HG02852 (cell line): ENCODE measurements around the gene EAPP.
"Not testable (repeated sequence)": the region's sequence is repeated elsewhere in the genome, so short reads cannot be mapped to it uniquely, and the experiment has no call there.

Experiments used
- ATAC-seq: cut with Tn5 transposase; IDR thresholded peaks from one replicate; pipeline ENCODE4 v1.9.1; 2021; ENCODE audit warnings: mild to moderate bottlenecking, moderate library complexity; ENCODE audit not compliant: unreplicated experiment

The EAPP gene

GRCh38 chr14:34488528-34488927 lies 51.0 kb downstream of the EAPP start:
- ATAC-seq = no peak

DNA sequence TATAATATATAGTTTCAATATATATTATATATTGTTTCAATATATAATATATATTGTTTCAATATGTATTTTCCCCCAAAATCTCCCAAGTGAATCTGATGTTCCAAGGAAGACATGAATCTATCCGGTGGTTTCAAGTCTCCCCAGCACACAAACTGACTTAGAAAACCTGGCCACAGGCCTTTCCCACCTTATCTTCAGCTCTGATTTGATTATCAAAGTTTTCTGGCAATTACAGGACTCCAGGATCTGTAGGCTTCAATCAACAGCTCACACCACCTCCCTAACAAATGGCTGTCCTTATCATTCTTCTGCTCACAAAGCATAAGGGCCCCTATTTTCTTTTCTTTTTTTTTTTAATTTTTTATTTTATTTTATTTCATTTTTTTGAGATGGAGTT lies 54.8 kb downstream of the EAPP start:
- no peak for ATAC-seq

GRCh38 chr14:34482463-34482862 lies 57.0 kb downstream of the EAPP start:
- ATAC-seq = no peak

DNA sequence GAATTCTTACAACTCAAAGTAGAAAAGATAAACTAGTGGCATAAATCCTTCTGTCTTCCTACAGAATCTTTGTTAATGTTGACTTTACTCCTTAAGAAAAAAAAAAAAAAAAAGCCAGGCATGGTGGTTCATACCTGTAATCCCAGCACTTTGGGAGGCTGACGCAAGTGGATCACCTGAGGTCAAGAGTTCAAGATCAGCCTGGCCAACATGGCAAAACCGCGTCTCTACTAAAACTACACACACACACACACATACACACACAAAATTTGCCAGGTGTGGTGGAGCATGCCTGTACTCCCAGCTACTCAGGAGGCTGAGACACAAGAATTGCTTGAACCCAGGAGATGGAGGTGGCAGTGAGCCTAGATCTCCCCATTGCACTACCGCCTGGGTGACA lies 59.8 kb downstream of the EAPP start:
- no peak for ATAC-seq

GRCh38 chr14:34478261-34478660 lies 61.2 kb downstream of the EAPP start:
- no peak for ATAC-seq

- not testable (repeated sequence) for ATAC-seq
These were observed 63.5 kb downstream of the EAPP start for GRCh38 chr14:34476036-34476435.

DNA sequence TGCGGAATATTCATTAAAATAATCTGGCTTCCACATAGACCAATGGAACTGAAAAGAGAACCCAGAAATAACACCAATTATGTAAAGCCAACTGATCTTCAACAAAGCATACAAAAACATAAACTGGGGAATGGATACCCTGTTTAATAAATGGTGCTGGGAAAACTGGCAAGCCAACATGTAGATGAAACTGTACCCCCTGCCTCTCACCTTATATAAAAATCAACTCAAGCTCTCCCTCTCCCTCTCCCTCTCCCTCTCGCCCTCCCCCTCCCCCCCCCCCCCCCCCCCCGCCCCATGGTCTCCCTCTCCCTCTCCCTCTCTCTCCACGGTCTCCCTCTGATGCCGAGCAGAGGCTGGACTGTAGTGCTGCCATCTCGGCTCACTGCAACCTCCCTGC lies 64.3 kb downstream of the EAPP start:
- no peak for ATAC-seq

- ATAC-seq = no peak
These were observed 65.3 kb downstream of the EAPP start for GRCh38 chr14:34474187-34474679.

- ATAC-seq = no peak
These were observed 66.7 kb downstream of the EAPP start for GRCh38 chr14:34472706-34473279.

DNA sequence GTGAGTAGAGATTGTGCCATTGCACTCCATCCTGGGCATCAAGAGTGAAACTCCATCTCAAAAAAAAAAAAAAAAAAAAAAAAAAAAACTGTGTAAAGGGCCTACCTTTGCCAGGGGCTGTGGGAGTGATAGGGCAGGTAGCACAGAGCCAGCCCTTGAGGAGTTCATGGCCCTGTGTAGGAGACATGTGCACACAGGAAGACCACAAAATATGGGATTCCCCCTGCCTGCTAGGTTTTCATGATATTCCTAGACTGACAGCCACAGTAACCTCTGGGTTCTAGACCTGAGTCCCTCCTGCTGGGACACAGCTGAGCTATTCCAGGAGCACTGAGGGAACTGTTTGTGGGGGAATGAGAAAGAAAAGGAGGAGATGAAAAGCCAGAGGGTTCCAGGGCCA lies 69.2 kb downstream of the EAPP start:
- ATAC-seq = no peak

DNA sequence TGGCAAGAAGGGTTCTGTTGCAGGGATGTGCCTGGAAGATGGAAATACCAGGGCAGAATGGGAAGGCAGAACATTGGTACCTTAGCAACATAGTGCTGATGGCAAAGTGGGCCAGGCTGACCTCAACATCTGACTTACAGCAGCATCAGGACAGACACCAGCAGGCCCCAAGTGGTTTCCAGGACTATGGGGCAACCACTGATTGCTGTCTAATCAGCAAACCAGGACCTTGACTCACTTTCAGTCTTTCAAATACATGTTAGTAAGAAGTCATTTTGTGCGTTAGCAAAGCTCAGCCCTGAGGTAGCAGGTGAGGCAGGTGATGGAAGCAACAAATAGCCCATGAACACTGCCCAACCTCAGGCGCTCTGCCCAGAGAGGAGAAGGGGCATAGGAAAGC lies 72.8 kb downstream of the EAPP start:
- no peak for ATAC-seq
